HG03025 (cell line): ENCODE results near the gene CD300H.
"Not testable (repeated sequence)": the region's sequence is repeated elsewhere in the genome, so short reads cannot be mapped to it uniquely, and the experiment has no call there.

Experiments used
- ATAC-seq: cut with Tn5 transposase; IDR thresholded peaks from one replicate; pipeline ENCODE4 v1.9.1; 2021; ENCODE audit warnings: mild to moderate bottlenecking, moderate library complexity; ENCODE audit not compliant: unreplicated experiment, low FRiP score

CD300H gene

DNA sequence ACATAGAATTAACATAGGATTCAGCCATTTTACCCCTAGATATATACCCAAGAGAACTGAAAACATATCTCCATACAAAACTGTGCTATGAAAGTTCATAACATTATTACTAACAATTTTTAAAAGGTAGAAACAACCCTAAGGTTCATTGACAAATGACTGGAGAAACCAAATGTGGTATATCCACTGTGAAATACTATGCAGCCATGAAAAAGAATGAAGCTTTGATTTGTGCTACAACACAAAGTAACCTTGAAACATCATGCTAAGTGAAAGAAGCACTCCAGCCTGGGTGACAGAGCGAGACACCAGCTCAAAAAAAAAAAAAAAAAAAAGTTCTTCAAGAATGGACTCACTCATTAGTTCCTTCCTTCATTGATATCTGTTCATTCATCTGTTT, 24.2 kb upstream of the CD300H start:
- ATAC-seq, result no peak

DNA sequence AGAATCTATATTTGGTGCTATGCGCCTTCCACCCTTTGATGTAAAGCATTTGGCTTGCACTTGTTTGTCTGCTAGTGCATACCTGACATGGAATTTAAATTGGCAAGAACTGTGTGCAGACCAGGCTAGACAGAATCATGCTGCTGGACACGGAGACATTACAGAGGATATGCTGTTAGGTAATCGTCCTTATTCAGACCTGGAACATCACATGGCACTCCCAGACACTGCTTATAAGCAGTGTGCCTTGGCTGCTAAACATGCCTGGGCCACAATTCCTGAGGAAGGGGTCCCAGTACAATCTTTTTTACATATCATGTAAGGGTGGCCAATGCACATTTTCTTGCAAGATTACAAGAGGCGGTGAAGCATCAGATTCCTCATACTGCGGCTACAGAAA, 18.4 kb upstream of the CD300H start:
- no peak for ATAC-seq

DNA sequence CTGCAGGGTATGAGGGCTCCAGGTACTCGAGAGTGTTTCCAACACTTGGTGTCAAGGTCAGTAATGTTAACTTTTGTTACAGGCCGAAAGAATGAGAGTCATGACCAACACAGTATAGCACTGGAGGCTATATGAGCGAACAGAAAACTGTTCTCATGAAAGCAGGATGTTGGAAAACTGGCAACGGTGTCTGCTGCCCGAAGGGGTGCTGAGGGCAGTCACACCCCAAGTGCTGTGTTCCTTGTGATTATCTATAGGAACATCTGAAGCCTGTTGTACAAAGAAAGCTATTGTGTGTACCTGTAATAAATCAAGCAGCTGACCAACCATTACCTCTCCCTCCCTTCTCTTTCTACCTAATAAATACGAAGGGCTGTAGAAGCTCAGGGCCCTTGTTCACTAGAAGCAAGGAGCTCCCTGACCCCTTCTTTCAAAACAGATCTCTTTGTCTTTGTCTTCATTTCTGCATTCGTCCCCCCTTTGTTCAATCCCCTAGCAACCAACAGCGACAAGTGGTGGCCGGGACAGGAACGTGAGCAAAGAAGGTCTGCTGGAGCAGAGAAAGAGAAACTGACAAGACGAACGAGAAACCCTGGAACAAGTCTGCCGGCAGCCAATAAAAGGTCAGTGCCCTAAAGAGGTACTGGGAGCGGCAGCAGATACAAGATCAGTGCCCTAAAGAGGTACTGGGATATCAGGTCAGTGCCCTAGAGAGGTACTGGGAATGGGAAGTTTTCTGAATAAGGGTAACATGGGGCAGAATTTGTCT, 17.2 kb upstream of the CD300H start:
- no peak for ATAC-seq

DNA sequence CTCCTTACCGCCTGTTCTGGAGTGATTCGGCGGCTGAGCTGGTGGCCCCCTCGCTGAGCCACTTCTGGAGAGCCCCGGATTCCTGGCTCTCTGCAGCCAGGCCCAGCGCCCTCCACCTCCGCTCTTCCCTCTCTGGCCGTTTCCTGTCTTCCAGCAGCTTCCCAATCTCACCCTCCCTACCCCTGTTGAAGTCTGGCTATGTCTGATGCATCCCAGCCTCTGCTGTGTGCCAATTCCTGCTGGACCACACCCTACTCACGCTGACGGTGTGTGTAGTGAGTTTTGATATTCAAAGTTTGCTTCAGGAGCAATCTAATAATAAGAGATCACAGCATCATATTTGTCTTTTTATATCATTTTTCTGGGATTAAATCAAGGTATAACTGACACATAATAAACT, 15.3 kb upstream of the CD300H start:
- ATAC-seq, result no peak

DNA sequence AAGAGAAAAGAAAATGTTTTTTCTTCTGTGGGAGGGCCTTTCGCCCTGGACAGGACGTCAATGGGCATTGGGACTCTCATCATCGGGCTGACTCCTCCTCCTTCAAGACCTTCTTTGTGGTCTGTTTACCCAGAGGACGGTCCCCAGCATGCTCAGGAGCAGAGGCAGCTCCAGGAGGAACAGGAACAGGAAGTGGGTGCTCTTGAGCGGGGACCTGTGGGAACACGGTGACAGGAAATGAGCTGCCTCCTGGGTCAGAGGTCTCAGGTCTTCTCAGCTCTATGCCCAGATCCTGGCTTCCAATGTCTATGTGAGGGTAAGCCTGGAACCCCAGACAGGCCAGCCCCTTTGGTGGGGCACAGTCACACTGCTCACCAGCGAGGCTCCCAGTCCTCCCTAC, 12.6 kb upstream of the CD300H start:
- ATAC-seq, result no peak

DNA sequence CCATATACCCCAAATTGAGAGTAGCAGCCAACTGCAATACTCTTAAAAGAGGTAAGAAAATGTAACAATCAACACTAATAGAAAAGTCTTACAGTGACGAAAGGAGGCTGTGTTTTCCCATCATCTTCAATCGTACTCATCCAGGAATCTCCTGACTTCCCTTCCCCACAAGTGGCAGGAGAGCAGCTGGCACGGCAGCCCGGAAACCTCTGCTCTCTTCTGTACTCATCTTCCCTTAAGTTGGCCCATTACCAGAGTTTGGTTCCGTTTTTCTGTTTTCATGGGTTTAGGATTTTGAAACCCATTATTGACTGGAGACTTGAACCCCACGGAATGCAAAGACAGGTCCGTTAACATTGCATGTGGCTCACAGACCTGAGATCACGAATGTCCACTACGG, 11.7 kb upstream of the CD300H start:
- no peak for ATAC-seq

DNA sequence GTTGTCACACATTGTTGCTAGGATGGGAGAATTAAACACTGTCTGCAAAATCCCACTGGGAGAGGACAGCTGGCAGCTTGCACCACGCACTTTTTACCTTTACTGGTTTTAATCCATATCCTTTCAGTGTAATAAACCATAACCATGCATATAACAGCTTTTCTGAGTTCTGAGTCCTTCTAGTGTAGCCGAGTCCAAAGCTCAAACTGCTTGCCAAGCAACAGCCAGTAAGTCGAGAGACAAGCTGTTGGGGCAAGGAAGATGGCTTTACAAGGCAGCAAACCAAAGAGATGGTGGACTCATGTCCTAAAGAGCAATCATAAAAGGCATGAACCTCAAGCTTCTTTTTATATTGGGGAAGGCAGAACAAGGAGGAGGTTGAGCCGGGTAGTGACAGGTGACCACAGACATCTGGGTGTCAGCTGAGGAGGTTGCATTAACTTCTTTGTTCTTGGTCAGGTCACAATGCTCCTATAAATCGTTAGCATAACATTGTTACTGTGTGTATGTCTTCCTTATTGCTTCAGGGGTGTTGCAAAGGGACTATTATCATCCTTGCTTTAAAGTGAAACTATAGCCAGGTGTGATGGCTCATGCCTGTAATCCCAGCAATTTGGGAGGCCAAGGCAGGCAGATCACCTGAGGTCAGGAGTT, 7.3 kb upstream of the CD300H start:
- no peak for ATAC-seq

DNA sequence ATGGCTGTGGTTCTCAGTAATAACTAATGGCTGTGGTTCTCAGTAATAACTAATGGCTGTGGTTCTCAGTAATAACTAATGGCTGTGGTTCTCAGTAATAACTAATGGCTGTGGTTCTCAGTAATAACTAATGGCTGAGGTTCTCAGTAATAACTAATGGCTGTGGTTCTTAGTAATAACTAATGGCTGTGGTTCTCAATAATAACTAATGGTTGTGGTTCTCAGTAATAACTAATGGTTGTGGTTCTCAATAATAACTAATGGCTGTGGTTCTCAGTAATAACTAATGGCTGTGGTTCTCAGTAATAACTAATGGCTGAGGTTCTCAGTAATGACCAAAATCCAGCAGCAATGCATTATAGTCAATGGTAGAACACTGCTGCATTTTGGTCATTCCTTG, 6.3 kb upstream of the CD300H start:
- ATAC-seq, result not testable (repeated sequence)

DNA sequence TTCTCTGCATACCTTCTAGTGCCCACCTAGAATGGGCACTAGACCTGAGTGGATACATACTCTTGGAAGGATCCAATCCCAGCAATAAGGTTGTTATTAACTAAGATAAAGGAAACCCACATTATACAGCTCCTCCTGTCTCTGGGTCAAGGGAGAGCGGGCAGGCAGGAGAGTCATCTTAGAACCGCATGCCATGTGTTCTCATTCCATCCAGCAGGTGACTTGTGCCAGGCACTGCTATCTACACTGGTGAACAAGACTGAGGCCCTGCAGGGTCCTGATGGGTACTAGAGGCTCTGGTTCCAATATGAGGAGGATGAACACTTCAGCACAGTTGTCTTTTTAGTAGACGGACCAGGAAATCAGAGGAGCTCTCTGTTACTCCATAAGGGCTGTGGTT, 5.9 kb upstream of the CD300H start:
- ATAC-seq, result no peak

DNA sequence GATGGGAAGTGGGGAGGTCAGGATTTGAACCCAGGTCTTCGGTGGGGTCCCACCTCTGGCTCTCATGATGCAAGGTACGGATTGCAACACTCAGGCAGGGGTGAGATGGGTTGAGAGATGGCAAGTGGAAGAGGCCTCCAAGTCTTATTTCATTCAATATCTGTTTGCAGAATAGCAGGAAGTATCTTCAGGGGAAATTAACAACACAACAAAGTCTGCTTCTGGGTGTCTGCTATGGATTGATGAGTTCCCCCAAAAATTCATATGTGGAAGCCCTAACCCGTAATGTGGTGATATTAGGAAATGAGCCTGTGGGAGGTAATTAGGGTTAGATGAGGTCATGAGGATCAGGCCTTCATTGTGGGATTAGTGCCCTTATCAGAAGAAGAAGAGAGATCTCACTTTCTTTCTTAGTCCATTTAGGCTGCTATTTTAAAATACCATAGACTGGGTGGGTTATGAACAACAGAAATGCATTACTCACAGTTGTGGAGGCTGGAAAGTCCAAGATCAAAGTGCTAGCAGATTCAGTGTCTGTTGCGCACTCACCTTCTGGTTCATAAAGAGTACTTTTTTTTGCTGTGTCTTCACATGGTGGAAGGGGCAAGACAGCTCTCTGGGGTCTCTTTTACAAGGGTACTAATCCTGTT, 4.4 kb upstream of the CD300H start:
- ATAC-seq, result no peak

DNA sequence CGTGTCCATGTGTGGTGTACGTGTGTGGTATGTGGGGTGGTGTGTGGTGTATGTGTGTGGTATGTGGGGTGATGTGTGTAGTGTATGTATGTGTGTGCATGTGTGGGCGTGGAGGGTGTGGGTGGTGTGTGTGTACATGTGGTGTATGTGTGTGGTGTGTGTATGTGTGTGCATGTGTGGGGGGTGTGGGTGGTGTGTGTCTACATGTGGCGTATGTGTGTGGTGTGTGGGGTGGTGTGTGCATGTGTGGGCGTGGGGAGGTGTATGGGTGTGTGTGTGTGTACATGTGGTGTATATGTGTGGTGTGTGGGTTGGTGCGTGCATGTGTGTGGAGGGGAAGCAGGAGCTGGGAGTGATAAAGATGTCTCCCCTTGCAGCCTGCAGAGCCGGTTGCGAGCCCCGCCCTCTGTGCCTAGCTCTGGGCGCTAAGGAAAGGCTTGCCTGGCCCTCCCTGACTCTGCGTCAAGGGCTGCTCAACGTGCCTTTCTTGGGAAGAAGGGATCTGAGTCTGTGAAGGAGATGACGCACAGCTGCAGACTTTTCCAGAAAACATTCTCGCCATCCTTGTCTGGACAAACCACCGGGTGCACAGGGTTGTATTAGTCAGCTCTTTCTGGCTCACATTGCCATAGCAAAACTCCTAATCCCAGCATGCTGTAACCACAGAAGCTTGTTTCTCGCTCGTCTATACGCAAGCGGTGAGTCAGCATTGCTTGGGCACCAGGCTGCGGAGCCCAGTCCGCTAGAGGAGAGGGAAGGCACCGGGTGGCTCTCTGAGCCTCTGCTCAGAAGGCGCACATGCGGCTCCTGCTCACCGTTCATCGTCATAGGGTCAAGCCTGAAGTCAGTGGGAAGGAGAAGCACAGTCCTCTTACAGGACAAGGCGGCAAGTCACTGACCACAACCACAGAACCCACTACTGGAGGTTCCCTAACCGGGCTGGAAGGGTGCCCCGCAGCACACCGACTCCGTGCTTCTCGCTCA, 2.0 kb upstream of the CD300H start:
- no peak for ATAC-seq

DNA sequence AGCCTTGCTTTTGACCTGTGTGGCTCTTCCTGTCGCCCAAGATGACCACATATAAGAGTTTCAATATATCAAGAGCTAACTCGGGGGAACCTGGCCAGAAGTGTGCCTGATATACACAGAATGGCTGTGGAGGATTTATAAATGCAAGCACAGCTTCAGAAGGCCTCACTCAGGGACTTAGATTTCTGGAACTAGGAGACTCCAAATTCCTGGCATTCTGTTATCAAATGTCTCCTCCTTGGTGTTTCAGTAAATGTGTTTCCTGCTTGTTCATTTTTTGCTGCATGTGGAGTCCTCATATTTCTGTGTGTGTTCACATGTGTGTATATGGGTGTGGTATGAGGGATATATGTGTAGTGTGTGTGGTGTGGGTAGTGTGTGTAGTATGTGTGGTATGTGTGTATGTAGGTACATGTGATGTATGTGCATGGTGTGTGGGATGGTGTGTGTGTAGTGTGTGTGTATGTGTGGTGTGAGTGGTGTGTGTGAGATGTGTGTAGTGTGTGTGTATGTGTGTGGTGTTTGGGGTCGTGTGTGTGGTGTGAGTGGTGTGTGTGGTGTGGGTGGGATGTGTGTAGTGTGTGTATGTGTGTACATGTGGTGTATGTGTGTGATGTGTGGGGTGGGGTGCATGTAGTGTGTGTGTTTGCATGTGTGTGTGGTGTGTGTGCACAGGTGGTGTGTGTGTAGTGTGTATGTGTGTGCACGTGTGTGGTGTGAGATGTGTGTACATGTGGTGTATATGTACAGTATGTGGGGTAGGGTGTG, 981 bp upstream of the CD300H start:
- no peak for ATAC-seq

DNA sequence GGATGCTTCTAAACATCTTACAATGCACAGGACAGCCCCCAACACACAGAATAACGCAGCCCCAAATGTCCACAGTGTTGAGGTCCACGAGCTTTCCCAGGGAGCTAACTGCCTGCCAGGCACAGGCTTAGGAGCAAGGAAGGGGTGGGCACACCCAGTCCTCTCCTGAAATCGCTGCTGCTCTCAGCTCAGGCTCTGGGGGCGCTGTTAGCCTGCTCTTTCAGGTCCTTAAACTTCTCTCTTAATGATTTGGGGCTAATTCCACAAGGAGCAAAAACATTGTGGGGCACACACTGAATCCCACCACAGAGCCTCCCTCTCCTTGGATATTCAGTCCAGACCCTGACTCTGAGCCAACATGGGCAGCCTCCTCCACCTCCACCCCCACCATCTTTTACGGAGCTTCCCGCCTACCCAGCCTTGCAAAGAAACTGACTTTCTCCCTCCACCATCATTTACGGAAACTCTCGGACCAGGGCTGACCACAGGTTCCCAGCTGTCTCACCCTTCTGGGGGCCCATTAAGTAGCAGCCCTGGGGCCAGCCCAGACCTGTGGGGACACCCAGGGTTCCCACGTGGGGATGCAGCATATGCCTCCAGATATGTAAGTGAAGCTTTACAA, 1.1 kb downstream of the CD300H start:
- ATAC-seq, result no peak

DNA sequence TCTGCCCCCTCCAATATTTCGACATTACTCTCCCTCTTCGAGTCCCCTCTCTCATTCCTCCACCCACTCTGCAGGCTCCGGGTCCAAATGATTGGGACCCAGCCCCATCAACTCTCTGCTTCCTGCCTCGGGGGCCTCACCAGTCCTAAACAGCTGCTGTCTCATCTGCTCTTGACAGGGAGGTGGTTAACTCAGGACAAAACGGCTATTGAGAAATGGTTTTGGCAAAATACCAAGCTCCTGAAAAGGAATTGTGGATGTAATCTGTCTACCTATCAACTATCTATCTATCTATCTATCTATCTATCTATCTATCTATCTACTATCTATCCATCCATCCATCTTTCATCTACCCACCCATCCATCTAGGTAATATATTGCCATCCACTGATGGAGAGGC, 2.2 kb downstream of the CD300H start:
- ATAC-seq, result no peak

DNA sequence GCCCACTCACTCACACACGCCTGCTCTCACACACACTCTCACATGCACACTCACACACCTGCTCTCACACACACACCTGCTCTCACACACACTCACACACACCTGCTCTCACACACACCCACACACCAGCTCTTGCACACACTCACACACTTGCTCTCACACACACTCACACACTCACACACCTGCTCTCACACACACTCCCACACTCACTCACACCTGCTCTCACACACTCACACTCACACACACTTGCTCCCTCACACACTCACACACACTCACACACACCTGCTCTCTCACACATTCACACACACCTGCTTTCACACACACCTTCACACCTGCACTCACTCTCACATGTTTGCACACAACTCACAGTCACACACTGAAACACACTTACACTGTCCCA, 4.0 kb downstream of the CD300H start:
- ATAC-seq, result no peak

DNA sequence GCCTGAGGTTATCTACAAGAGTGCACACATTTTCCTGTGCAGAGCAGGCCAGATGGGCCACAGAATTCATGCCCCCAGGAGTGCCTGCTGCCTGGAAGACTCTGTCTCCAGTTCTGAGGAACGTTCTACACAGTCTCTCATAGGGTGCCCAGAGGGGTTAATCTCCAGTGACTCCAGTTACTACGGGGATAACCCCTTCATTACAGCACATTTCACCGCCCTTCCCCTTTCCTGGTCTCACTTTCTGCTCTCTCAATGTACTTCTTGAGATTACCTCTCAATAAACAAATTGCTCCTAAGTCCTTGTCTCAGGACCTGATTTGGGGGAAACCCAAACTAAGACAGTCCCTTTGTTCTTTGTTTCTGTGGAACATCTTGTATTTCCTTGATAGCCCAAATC, 5.7 kb downstream of the CD300H start:
- ATAC-seq, result no peak

DNA sequence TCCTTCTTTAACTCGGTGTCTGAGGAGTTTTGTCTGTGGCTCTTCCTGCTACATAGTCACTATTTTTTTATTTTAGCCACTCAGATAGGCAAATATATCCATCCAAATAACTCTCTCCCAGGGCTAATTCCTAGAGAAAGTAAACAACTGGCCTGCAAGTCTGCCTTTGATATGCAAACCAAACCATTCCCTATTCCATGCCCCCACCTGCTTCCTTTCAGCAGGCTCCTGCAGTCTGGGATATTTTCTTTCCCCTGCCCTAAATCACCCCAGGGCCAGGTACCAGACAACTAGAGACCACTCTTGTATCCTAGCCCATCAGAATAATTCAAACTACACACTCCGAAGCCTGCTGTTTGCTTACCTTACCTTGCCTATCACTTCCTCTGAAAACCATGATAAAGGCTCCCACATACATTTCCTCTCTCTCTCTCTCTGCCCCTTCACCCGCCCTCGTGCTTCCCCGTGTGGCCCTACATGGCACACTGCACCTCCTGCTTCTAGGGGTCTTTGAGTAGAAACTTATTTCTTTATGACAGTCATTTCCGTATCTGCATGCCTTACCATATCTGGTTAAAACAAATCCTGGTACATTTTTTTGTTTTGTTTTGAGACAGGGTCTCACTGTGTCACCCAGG, 8.3 kb downstream of the CD300H start:
- ATAC-seq, result no peak

DNA sequence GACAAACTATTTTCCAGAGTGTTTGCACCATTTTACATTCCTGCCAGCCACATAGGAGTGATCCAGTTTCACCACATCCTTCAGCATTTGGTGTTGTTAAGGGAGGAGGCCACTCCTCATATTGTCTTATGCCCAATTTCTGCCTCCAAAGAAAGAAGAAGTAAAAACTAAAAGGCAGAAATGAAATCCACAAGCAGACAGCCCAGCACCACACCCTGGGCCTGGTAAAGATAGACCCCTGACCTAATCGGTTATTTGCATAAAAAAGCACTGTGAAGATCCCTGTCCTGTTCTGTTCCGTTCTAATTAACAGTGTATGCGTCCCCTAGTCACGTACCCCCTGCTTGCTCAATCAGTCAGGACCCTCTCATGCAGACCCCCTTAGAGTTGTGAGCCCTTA, 8.9 kb downstream of the CD300H start:
- not testable (repeated sequence) for ATAC-seq

DNA sequence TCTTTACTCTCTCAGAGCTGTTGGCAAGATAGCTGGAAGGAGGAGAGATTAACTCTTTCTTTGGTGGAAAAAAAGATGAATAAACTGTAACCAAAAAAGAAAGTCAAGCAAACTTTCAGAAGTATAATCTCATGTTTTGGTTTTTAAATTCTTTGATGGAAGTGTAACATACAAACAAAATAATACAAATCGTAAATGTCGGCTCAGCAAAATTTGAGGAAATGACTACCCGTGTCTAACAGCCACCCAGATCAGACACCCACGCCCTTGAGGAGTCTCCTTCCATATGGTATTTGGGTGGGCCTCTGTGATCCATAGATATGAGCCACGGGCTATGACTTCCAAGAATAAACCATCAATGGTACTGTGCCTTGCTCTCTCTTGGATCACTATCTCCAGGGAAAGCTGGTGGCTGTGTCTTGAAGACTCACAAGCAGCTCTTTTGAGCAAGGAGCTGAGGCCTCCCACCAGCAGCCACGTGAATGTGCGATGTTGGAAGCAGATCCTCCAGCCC, 11.8 kb downstream of the CD300H start:
- no peak for ATAC-seq
